AG08396 (cell line): ENCODE data around the gene SBNO2.

Experiments
- DNase-seq: peaks from one replicate; pipeline ENCODE4 v3.0.0; 2012; ENCODE audit warnings: low spot score, mixed read lengths

Gene SBNO2

DNA sequence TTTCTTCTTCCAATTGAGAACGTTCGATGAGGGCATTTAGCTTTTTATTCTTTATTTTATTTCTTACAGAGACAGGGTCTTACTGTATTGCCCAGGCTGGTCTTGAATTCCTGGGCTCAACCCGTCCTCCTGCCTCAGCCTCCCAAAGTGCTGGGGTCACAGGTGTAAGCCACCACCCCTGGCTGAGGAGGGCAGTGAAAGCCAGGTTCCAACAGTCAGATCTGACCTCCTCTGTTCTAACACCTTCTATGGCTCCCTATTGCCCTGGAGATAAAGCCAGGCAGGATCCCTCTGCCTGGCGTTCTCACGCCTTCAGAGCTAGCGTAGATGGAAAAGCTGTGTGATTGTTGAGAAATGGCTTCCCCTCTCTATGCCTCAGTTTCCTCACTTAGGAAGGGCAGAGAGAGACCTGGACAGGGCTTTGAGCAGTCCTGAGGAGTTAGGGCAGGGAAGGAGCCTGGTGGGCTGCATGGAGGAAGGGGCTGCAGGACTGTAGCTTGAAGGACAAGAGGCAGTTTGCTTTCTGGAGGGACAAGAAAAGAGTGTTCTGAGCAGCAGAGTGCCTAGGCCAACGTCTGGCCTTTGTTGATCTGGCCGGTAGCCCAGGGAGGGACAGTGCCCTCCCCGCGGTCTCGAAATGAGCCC is 101.6 kb downstream of the SBNO2 start:
- DNase-seq: no peak

- no peak for DNase-seq
Measured at GRCh38 chr19:1070931-1071791, 102.9 kb downstream of the SBNO2 start.

- no peak for DNase-seq
Measured at GRCh38 chr19:1070576-1070930, 103.5 kb downstream of the SBNO2 start.

DNA sequence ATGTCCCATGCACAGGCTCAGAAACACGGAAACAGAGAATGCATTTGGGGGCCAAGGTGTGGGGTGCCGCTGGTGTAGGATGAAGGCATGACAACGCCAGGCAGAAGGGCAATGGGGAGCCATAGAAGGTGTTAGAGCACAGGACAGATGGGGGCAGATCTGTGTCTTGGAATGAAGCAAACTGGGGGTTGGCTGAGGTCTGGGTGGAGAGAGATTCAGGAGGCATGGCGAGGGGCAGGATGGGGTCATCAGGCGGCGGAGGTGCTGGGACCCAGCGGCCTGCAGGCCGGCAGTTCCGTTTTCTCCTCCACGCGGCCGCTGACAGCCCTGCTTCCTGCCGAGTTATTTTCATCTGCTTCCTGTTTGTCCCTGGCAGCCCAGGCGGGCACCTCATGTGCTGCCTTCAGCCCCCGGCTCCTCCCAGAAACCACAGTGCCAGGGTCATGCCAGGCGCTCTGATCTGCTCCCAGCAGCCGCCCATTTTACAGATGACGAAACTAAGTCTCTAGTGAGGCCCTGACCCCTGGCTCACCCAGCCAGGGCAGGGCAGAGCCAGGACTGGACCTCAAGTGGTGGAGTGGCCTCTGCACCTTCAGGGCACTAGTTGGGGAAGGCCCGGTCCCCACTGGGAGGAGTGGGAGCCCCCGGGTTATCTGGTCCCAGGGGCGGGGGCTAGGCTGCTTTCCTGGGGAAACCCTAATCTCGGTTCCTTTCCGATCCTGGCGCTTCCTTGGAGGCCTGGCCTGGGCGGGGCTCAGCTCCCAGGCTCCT is 104.9 kb downstream of the SBNO2 start:
- DNase-seq: no peak

- no peak for DNase-seq
Measured at GRCh38 chr19:1068009-1069001, 105.8 kb downstream of the SBNO2 start.

- no peak for DNase-seq
Measured at GRCh38 chr19:1067341-1067957, 106.6 kb downstream of the SBNO2 start.

- no peak for DNase-seq
Measured at GRCh38 chr19:1066748-1067340, 107.2 kb downstream of the SBNO2 start, which contains the start of gene ARHGAP45. Gene ARHGAP45, plus strand, starts transcription at chr19:1067167. Its CDS starts 239 bp downstream, at chr19:1067406.

DNA sequence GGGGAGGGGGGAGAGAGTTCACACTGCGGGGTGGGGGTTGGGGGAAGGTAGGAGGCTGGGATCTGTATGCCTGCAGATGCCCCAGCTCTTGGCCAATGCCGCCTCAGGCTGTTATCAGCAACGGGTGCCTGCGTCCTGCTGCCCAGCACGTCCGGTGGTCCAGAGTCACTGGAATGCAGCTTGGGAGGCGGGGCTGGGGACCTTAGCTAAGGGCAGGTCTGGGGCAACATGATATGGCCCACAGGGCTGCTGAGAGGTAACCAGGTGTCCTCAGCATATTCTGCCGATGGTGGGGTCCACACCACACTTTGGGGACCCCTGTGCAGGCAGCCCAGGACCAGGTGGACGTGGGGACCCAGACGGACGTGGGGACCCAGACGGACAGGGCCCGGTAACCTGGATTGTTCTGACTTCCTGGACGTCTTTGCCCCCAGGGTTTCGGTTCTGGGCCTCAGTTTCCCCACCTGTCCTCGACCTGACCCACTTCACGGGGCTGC is 107.8 kb downstream of the SBNO2 start:
- no peak for DNase-seq

- DNase-seq: no peak
Measured at GRCh38 chr19:1065606-1066109, 108.4 kb downstream of the SBNO2 start.

GRCh38 chr19:1064661-1065605 is 109.1 kb downstream of the SBNO2 start:
- peak; percentile 87 for DNase-seq

DNA sequence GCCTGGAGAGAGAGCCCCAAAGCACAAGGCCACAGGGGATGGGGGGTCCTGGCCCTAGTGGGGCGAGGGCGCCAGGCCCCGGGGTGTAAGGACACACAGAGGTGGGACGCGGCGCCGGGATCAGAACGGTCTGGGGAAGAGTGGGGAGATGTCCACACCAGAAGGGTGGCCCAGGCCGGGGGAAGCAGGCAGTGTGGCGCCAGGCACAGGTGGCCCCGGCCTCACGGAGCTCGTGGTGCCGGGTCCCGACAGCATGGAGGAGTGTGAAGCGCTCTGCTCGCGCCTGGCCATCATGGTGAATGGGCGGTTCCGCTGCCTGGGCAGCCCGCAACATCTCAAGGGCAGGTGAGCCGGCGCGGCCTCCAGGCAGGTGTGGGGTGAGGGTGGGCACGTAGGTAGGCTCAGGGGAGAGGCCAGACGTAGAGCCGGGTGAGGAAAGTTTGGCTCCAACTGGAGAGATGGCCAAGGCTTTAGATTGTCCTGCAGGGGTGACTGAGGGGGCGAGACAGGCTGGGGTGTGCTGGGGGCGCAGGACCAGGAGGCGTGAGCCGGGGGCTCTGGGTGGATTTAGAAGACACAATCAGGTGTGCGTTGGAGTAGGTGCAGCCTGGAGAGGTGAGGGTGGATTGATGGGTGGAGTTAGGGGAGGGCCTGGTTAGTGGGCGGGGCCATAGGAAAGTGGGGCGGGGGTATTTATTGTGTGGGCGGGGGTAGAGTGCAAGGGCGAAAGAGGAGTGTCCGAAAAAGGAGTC is 110.0 kb downstream of the SBNO2 start:
- DNase-seq: no peak

DNA sequence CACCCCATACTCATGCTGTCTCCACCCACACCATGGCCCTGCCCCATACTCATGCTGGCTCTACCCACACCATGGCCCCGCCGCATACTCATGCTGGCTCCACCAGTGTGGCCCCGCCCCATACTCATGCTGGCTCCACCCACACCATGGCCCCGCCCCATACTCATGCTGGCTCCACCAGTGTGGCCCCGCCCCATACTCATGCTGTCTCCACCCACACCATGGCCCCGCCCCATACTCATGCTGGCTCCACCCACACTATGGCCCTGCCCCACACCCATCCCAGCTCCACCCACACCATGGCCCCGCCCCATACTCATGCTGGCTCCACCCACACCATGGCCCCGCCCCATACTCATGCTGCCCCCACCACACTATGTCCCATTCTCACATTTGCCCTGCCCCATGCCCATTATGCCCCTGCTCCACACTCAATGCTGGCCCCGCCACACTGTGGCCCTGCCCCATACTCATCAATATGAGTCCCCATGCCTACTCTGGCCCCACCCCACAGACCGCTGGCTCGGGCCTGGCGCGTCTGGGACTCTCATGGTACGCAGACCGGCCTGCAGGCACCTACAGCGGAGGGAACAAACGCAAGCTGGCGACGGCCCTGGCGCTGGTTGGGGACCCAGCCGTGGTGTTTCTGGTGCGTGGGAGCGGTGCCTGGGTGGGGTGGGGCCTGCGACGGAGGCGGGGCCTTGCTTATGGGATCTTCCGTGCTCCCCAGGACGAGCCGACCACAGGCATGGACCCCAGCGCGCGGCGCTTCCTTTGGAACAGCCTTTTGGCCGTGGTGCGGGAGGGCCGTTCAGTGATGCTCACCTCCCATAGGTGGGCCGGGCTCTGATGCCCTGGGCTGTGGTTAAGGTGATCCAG is 110.8 kb downstream of the SBNO2 start:
- DNase-seq: no peak

GRCh38 chr19:1062387-1063029 is 111.6 kb downstream of the SBNO2 start:
- DNase-seq: no peak

DNA sequence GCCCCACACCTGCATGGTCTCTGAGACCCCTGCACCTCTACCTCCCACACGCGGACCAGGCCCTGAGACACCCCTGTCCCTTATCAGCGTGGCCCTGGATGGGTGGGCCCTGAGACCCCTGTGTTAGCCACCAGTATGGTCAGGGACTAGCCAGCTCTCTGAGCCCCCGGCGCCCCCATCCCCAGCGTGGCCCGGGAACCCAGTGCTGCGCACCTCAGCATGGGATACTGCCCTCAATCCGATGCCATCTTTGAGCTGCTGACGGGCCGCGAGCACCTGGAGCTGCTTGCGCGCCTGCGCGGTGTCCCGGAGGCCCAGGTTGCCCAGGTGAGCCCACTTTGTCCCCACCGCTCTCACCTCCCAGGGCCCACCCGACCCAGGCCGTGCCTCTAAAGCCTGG is 112.1 kb downstream of the SBNO2 start:
- DNase-seq: no peak

DNA sequence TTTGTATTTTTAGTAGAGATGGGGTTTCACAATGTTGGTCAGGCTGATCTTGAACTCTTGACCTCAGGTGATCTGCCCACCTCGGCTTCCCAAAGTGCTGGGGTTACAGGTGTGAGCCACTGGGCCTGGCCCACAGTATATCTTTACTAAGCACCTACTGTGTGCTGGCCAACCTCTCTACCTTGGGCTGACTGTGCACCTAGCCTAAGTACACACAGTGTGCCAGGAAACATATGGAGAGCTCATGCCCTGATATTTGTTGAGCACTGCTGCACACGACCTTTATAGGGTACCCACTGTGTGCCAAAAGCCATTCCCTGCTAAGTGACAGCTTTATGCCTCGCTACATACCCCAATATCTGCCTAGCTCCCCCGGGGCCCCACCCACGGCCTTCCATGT is 113.4 kb downstream of the SBNO2 start:
- DNase-seq: no peak

GRCh38 chr19:1058112-1058511 is 116.0 kb downstream of the SBNO2 start:
- DNase-seq: no peak
